Activated B cell treated with CpG ODN at 0.5 μM for 24 hours (primary cell): ENCODE data around the gene TERB1. TPM values are rescaled to one million over a fixed set of nuclear protein-coding genes. Genes with fewer than 3 reads are reported as not detected.

Experiments used
- ATAC-seq: fragments of 200-7000 bp; cut with Tn5 transposase; one replicate; pipeline ENCODE4 v1.10.0; 2021; ENCODE audit warnings: low read depth, mild to moderate bottlenecking, moderate library complexity
- CTCF ChIA-PET: fragments of 350-600 bp; sonication (Branson Sonifier 250); formaldehyde crosslinking; loops from one replicate; lab custom pipeline; 2021; ENCODE audit warnings: antibody characterized with exemption; lab: Charles Lee
- POLR2A ChIA-PET: fragments of 350-600 bp; sonication (Branson Sonifier 250); formaldehyde crosslinking; loops from one replicate; lab custom pipeline; 2021; ENCODE audit warnings: antibody characterized with exemption; lab: Charles Lee
- DNase-seq: peaks from one replicate; pipeline ENCODE4 v3.0.0; 2022
- H3K27ac Mint-ChIP-seq: one replicate; pipeline ENCODE4 v1.8.0; 2020; ENCODE audit warnings: mixed read lengths
- H3K27me3 Mint-ChIP-seq: one replicate; pipeline ENCODE4 v1.8.0; 2021; ENCODE audit warnings: mixed read lengths
- H3K36me3 Mint-ChIP-seq: one replicate; pipeline ENCODE4 v1.8.0; 2021; ENCODE audit warnings: low read depth, mixed read lengths
- H3K4me1 Mint-ChIP-seq: one replicate; pipeline ENCODE4 v1.8.0; 2021; ENCODE audit warnings: mixed read lengths
- H3K4me3 Mint-ChIP-seq: one replicate; pipeline ENCODE4 v1.8.0; 2020; ENCODE audit warnings: mild to moderate bottlenecking, mixed read lengths
- H3K9me3 Mint-ChIP-seq: one replicate; pipeline ENCODE4 v1.8.0; 2020; ENCODE audit warnings: mixed read lengths
- CTCF ChIP-seq: fragments of 200-600 bp; IDR thresholded peaks from one replicate; pipeline ENCODE4 v1.8.0; 2022; ENCODE audit warnings: antibody characterized with exemption, mild to moderate bottlenecking
- intact Hi-C: fragments of 100-400 bp; cut with micrococcal nuclease; formaldehyde crosslinking; loops from one replicate; pipeline ENCODE4 v1.15.1; 2024
- total RNA-seq: library from RNA; stranded (reverse); gene quantifications from 2 replicates; pipeline ENCODE4 v1.2.3, GENCODE V29; 2022

The TERB1 gene
- total RNA-seq, 1 donor from 2014 or later, result not detected

- intact Hi-C loops, result no loop called here
- ATAC-seq, result no peak
Measured at GRCh38 chr16:66705790-66706505, 95.4 kb downstream of the TERB1 start.

More at GRCh38 chr16:66705790-66706505, 95.4 kb downstream of the TERB1 start:
- DNase-seq, result no peak
- ChIA-PET CTCF (interaction anchor here (0.7 kb wide), 1 partner anchor 16 kb away, joined by 3 read pairs; no protein-coding TSS in a partner anchor), POLR2A (no interaction called here)
- no peak for TF ChIP-seq CTCF
- H3K4me3 Mint-ChIP-seq, result no peak overlapping the region
- no peaks in the 10 kb centered on the region for H3K4me1 Mint-ChIP-seq
- H3K9me3 Mint-ChIP-seq, result no peaks in the 10 kb centered on the region
- peaks cover 10% of the 10 kb centered on the region for H3K27me3 Mint-ChIP-seq
- H3K36me3 Mint-ChIP-seq, result no peaks in the 10 kb centered on the region
- H3K27ac Mint-ChIP-seq, result no peak overlapping the region

Other genes with a start within 250 kb of the TERB1 start
- gene CKLF, start 249.0 kb downstream of the TERB1 start, total RNA-seq, result 12.1 and 20.0 TPM in 2 replicates
- gene CMTM1, start 235.1 kb downstream of the TERB1 start, total RNA-seq, result 0.95 and 1.9 TPM in 2 replicates
- gene CMTM2, start 222.1 kb downstream of the TERB1 start, total RNA-seq, result not detected in 2 replicates
- 4.4 and 5.8 TPM in 2 replicates for gene CMTM3, start 196.9 kb downstream of the TERB1 start, total RNA-seq
- 0.29 and 0.38 TPM in 2 replicates for gene CMTM4, start 104.8 kb downstream of the TERB1 start, total RNA-seq
- gene DYNC1LI2, start 50.0 kb downstream of the TERB1 start, total RNA-seq, result 64.3 and 84.4 TPM in 2 replicates
- 53.7 and 54.1 TPM in 2 replicates for gene NAE1, start 29.4 kb upstream of the TERB1 start, total RNA-seq
- gene CA7, start 42.8 kb upstream of the TERB1 start, total RNA-seq, result not detected in 2 replicates
- 13.0 and 13.2 TPM in 2 replicates for gene PDP2, start 78.9 kb upstream of the TERB1 start, total RNA-seq
- not detected in 2 replicates for gene CDH16, start 117.3 kb upstream of the TERB1 start, total RNA-seq
- gene RRAD, start 124.0 kb upstream of the TERB1 start, total RNA-seq, result 0.15 TPM in 1 of 2 replicates, not detected in the other
- 65.8 and 66.2 TPM in 2 replicates for gene CIAO2B, start 132.8 kb upstream of the TERB1 start, total RNA-seq
- gene CES2, start 133.9 kb upstream of the TERB1 start, total RNA-seq, result 31.9 and 34.7 TPM in 2 replicates
- gene CES3, start 159.7 kb upstream of the TERB1 start, total RNA-seq, result 0.29 and 0.61 TPM in 2 replicates
- gene CES4A, start 187.0 kb upstream of the TERB1 start, total RNA-seq, result 7.1 and 10.2 TPM in 2 replicates
- gene CBFB, start 227.6 kb upstream of the TERB1 start, total RNA-seq, result 66.6 and 67.3 TPM in 2 replicates